CD4-positive, alpha-beta T cell treated with Interleukin-10 for 1 hour (primary cell): ENCODE results near the gene FLYWCH1.

Source experiments
- DNase-seq: peaks from one replicate; pipeline ENCODE4 v3.0.0-alpha.2; 2020

Gene FLYWCH1

GRCh38 chr16:2911638-2912329, at the start of gene FLYWCH1:
Gene FLYWCH1, plus strand, starts transcription at chr16:2911931. Its CDS starts 17,755 bp downstream, at chr16:2929686.
- peak; percentile 98 for DNase-seq

DNA sequence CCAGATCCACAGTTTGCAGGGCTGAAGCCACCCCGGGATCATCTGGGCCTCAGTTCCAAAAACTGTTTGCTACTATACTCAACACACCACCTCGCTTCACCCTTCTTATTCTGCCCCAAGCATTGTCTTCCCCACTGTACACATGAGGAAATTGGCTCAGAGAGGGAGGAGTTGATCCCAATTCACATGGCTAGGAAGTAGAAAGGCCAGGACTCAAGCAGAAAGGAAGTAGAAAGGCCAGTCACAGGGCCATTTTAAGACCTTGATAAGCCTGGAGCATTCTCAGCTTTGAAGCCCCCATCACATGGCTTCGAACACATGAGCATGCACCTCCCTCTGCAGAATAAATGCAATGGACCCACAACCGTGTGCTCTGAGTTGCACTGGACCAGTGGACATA, 46.1 kb upstream of the FLYWCH1 start:
- DNase-seq, result no peak

DNA sequence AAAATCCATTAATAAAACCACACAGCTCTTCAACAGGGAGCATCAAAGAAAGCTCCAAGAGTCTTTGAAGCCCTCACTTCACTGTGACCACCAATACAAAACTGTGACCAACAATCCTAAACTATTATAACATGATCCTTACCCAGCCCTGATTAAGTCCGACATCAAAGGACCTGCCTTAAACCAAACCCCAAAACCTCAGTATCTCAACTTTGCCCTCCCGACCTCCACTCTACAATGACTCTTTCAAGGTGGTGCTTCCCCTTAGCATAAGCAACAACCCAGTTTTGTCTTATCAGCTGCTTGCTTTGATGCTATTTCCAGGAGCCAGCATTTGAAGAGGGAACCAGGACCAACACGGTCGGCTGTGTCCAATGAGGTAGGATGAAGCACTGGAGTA, 45.3 kb upstream of the FLYWCH1 start:
- DNase-seq, result no peak

- no peak for DNase-seq
These were observed 44.1 kb upstream of the FLYWCH1 start for GRCh38 chr16:2867661-2867986.

GRCh38 chr16:2867987-2868789, 43.5 kb upstream of the FLYWCH1 start:
- DNase-seq, result peak; percentile 97

GRCh38 chr16:2871926-2872325, 39.8 kb upstream of the FLYWCH1 start:
- DNase-seq, result no peak

DNA sequence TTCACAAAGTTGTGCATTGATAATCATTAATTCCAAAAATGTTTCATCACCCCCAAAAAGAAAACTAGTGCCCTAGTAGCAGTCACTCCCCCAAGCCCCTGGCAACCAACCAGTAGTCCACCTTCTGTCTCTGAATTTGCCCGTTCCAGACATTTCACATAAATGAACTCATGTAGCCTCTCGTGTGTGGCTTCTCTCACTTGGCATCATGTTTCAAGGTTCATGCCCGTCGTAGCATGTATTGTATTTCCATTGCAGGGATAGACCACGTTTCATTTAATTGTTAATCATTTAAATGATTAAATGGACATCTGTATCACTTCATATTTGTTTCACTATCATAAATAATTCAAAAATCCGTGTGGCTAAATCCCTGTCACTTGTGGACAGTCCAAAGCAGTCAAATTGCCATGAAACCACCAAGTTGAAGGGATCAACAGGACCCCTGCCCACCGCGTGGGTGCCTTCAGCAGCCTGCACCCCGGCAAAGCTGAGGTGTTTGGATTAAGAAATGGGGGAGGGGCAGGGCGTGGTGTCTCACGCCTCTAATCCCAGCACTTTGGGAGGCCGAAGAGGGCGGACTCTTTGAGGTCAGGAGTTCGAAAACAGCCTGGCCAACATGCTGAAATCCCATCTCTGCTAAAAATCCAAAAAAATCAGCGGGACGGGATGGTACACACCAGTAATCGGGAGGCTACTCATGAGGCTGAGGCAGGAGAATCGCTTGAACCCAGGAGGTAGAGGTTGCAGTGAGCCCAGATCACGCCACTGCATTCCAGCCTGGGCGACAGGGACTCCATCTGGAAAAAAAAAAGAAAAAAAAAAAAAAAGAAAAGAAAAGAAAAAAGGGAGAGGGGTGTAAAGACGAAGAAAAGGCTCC, 37.5 kb upstream of the FLYWCH1 start:
- no peak for DNase-seq

- DNase-seq, result peak; percentile 78
These were observed 36.8 kb upstream of the FLYWCH1 start for GRCh38 chr16:2874912-2875362.

DNA sequence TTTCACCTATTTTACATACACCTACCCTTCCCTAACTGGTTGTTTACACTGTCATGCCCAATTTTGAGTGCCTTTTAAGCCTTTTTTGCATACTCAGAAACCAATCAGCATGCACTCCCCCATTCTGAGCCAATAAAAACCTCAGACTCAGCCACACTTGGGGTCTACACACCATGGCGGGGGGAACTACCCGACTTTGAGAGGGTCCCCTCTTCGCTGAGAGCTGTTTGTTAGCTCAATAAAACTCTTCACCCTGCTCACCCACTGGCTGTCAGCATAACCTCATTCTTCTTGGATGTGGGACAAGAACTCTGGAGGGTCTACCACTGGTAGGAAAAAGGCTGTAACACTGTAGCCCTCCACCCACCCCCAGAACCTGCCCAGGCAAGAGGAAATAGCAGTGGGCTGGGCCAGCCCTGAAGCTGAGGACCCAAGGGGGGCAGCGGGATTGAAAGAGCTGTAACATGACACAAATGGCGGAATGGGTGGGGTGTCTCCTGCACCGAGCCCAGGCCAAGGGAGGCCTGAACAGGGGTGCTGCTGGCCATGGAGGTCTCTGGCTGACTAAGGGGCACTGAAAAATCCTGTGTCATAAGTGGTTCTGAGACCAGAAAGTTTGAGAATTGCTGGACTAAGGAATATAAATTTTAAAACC, 31.8 kb upstream of the FLYWCH1 start:
- no peak for DNase-seq

DNA sequence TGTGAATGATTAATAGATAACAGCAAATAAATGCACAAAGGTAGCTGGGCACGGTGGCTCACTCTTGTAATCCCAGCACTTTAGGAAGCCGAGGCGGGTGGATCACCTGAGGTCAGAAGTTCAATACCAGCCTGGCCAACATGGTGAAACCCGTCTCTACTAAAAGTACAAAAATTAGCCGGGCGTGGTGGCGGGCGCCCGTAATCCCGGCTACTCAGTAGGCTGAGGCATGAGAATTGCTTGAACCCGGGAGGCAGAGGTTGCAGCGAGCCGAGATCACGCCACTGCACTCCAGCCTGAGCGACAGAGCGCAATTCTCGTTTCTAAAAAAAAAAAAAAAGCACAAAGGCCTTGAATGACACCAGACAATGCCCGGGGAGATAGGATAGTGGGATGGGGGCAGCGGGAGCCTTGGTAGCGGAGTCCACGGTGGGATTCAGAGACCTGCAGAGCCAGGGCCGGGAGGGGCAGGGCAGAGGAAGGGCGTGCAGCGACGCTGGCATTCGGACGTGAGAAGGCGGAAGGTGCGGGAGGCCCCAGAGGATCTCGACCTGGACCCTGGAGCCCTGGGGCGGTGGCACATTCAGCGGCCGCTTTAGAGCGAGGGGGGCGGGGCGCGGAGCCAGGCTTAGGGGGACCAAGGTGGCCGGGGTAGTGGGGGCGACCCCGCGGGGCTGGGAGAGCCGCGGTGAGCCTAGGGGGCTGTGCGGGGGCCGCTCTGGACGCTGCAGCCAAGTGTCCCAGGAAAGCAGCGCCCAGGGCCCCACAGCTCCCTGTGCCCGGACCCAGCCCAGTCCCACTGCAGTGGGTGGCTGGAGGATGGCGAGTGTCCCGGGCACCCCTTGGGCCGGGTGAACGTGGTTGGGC, 29.7 kb upstream of the FLYWCH1 start:
- no peak for DNase-seq

GRCh38 chr16:2882650-2883457, 28.9 kb upstream of the FLYWCH1 start, which contains the start of gene FLYWCH2:
Gene FLYWCH2, plus strand, starts transcription at chr16:2883215. Its CDS starts 13,235 bp downstream, at chr16:2896450.
- peak; percentile 100 for DNase-seq

DNA sequence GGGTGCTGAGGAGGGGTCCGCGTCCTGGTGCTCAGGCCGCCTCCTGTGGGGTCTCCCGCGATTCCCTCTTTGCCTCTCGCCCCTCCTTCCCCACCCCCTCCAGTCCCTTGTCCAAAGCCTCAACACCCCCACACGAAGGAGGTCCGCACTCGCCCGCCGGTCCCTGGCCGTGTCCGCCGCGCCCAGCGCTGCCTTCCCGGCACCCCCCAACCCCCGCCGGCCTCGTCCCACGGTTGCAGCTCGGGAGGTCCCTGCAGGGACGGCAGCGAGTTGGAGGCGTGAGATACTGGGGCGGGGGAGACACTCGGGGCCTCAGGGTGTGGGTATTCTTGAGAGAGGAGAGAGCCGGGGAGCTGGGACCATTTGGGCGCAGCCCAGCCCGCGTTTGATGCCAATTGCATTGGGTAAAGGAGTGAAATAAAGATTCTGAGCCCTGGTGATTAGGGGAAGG, 28.2 kb upstream of the FLYWCH1 start:
- DNase-seq, result no peak

- DNase-seq, result no peak
These were observed 27.7 kb upstream of the FLYWCH1 start for GRCh38 chr16:2884041-2884451.

DNA sequence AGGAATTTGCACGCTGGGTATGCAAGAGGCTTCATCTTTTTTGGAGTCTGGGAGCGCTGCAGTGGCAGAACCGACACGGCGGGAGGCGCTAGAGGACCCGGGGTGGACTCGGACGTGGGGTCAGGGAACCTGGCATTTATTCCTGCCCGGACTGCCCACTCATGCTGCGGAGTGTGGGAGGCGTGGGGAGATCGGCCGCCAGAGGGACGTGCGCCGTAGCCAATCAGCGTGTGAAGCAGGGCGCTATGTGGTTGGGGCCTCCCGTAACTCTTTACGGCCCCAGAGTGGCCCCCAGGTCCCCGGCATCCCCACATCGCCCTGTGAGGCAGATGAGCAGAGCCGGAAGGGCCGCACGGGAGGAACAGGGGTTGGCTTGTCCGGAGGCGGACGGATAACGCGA, 17.5 kb upstream of the FLYWCH1 start:
- DNase-seq, result no peak

DNA sequence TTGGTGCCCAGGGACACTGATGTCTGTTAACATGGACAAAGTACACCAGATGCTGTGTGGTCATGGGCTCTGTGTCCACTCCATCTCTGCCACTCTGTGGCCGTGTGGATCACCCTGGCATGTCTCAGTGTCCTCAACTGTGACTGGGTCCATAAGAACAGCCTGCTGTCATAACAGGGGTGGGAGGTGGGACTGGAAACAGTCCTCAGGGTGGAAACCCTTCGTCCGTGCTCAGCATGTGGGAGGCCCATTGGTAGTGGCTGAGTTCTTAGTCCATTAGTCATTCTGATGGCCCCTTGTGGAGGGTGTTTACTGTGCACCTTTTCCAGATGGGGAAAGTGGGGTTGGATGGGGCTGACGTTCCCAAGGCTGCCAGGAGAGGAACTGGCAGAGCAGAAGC, 15.9 kb upstream of the FLYWCH1 start:
- no peak for DNase-seq

DNA sequence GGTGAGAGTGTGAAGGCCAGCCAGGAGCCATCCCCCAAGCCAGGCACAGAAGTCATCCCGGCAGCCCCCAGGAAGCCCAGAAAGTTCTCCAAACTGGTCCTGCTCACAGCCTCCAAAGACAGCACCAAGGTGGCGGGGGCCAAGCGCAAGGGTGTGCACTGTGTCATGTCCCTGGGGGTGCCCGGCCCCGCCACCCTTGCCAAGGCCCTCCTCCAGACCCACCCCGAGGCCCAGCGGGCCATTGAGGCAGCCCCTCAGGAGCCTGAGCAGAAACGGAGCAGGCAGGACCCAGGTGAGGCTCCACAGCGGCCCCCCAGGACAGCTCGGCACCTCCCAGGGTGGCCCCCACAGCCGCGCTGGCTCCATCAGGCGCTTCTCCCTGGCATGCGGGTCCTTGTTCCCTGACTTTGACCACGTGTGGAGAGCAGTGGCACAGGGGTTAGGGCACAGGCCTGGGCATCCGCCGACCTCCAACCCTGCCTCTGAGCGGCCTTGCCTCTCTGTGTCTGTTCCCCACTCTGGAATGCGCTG, 15.2 kb upstream of the FLYWCH1 start:
- DNase-seq, result no peak

GRCh38 chr16:2897110-2897509, 14.6 kb upstream of the FLYWCH1 start:
- no peak for DNase-seq

DNA sequence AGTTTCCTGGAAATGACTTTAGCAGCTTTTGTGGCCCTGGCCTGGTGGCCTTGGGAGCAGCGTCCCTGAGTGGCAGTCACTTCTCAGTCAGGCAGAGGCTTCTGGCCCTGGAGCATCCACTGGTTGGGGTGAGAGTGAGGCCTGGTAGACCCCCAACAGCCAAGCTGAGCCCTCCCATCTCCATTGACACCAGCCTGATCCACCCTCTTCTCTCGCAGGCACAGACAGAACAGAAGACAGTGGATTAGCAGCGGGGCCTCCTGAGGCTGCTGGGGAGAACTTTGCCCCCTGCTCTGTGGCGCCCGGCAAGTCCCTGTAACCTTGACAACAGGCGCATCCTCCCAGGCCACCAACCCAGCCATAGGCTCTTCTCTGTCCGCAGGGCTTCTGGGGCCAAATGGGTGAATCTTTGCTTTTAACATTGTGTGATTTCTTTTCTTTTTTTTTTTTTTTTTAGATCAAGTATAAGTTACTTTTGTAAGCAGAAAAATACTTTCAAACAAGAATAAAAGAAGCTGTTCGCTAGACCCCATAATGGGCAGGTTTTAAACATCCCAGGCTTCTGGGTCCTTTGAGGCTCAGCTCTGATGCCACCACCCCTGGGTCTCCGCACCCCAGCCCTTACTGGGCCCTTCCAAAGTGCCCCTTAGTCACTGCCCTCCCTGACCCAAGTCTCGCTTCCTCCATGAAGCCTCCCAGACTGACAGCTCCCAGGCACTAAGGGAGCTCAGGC, 12.7 kb upstream of the FLYWCH1 start:
- DNase-seq, result no peak

DNA sequence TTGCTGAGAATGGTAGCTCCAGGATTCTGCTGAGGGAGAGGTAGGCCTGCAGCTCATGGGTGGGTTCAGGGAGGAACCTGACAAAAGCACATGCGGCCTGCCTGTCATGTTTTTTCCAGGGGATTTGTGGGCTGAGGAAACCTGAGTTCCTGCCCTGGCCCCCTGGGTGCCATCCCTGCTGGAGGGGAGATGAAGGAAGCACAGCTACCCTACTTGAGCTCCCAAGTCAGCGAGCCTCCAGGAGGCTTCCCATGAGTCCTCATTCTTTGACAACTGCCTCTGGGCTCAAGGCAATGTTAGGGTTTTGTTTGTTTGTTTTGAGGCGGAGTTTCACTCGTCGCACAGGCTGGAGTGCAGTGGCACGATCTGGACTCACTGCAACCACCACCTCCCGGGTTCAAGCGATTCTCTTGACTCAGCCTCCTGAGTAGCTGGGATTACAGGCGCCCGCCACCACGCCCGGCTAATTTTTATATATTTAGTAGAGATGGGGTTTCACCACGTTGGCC, 12.1 kb upstream of the FLYWCH1 start:
- DNase-seq, result no peak
